Keratinocyte (primary cell): Measurements from ENCODE around the gene EPYC.

Source experiments
- EZH2 ChIP-seq: IDR thresholded peaks from one replicate; pipeline ENCODE4 v1.6.1; 2012; ENCODE audit warnings: inconsistent platforms, mild to moderate bottlenecking, low read length, moderate library complexity
- TF ChIP-seq, protein P1 (sequence below), 3 experiments: IDR thresholded peaks in 1 of 3; conservative IDR thresholded peaks in 1 of 3; optimal IDR thresholded peaks in 1 of 3; 2 replicates in 2 of 3; 3 replicates in 1 of 3; pipeline versions ENCODE3 to v1.5.1; 2011; ENCODE audit warnings: low read length in 3 of 3, mild to moderate bottlenecking in 3 of 3, moderate library complexity in 2 of 3, control low read depth in 1 of 3, inconsistent platforms in 1 of 3; ENCODE audit not compliant: insufficient read depth in 2 of 3; ENCODE audit errors: extremely low read depth in 1 of 3

DNA sequence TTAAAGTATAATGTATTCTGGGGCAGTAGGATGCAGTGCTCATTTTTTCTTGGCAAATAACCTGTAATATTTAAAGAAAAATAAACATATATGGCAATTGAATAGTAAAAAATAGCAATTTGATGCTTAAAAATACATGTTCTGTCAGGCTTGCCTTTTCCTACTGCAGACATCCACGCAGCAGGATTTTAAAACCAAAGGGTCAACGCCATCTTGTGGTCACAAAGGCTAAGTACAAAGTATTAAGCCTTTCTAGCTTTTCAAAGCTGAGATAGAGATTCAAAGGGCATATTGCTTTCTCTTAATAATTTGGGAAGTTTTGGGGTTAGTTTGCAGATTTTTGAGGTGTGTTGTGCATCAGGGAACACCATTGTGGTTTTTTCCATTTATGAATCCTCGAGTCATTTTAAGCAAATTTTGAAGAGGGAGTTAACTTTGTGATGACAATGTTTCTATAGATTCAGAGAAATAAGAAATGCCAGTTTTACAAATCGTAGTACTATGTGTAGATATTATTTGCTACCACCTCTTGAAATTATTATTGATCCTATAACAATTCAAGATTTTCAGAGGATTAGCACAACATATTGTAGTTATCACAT, 45.1 kb downstream of the EPYC start:
- TF ChIP-seq, protein P1, sequence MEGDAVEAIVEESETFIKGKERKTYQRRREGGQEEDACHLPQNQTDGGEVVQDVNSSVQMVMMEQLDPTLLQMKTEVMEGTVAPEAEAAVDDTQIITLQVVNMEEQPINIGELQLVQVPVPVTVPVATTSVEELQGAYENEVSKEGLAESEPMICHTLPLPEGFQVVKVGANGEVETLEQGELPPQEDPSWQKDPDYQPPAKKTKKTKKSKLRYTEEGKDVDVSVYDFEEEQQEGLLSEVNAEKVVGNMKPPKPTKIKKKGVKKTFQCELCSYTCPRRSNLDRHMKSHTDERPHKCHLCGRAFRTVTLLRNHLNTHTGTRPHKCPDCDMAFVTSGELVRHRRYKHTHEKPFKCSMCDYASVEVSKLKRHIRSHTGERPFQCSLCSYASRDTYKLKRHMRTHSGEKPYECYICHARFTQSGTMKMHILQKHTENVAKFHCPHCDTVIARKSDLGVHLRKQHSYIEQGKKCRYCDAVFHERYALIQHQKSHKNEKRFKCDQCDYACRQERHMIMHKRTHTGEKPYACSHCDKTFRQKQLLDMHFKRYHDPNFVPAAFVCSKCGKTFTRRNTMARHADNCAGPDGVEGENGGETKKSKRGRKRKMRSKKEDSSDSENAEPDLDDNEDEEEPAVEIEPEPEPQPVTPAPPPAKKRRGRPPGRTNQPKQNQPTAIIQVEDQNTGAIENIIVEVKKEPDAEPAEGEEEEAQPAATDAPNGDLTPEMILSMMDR (optimal IDR thresholded peaks at IDR 0.05 in 1 of 3, IDR thresholded peaks at IDR 0.05 in 1 of 3, conservative IDR thresholded peaks at IDR 0.05 in 1 of 3; ENCODE audit: extremely low read depth in 1 of 3, insufficient read depth in 2 of 3, low read length in 3 of 3), result peak; percentile 61 to 68 (median 62)
- no peak for TF ChIP-seq EZH2
